CD8-positive, alpha-beta memory T cell (primary cell): ENCODE measurements around the gene WDR12. TPM values are rescaled to one million over a fixed set of nuclear protein-coding genes. Genes with fewer than 3 reads are reported as not detected.

Experiments used
- CTCF ChIA-PET: fragments of 350-600 bp; sonication (Branson Sonifier 250); formaldehyde crosslinking; loops from one replicate; lab custom pipeline; 2021; ENCODE audit warnings: antibody characterized with exemption; lab: Charles Lee
- POLR2A ChIA-PET: fragments of 350-600 bp; sonication (Branson Sonifier 250); formaldehyde crosslinking; loops from one replicate; lab custom pipeline; 2021; ENCODE audit warnings: antibody characterized with exemption; lab: Charles Lee
- DNase-seq, 5 donors: peaks; one replicate each; pipeline versions ENCODE4 v3.0.0 to v3.0.0-alpha.2; 2020 to 2022; ENCODE audit warnings: mixed read lengths in 1 of 5
- H3K27ac ChIP-seq: one replicate; pipeline ENCODE4 v1.7.0; 2013; ENCODE audit warnings: low read depth, mild to moderate bottlenecking, low read length, moderate library complexity
- H3K27me3 ChIP-seq: 2 replicates; pipeline ENCODE4 v1.7.0; 2013; ENCODE audit warnings: low read length, mild to moderate bottlenecking; ENCODE audit not compliant: insufficient read depth, poor library complexity, severe bottlenecking
- H3K36me3 ChIP-seq: 2 replicates; pipeline ENCODE4 v1.7.0; 2013; ENCODE audit warnings: mild to moderate bottlenecking, low read length, moderate library complexity; ENCODE audit not compliant: insufficient read depth
- H3K4me1 ChIP-seq: 2 replicates; pipeline ENCODE4 v1.7.0; 2013; ENCODE audit warnings: mild to moderate bottlenecking, low read length, moderate library complexity; ENCODE audit not compliant: insufficient read depth
- H3K4me3 ChIP-seq: 2 replicates; pipeline ENCODE4 v1.7.0; 2013; ENCODE audit warnings: mild to moderate bottlenecking, low read length
- H3K9me3 ChIP-seq: 2 replicates; pipeline ENCODE4 v1.7.0; 2013; ENCODE audit warnings: mild to moderate bottlenecking, low read length
- H3K27ac Mint-ChIP-seq, 8 donors: one replicate each; pipeline ENCODE4 v1.8.0; 2020 to 2021; ENCODE audit warnings: mixed read lengths in 8 of 8, mild to moderate bottlenecking in 6 of 8, inconsistent platforms in 3 of 8, moderate library complexity in 3 of 8
- H3K27me3 Mint-ChIP-seq, 2 donors: one replicate each; pipeline ENCODE4 v1.8.0; 2020 to 2021; ENCODE audit warnings: mixed read lengths in 2 of 2, mild to moderate bottlenecking in 1 of 2, moderate library complexity in 1 of 2
- H3K36me3 Mint-ChIP-seq, 3 donors: one replicate each; pipeline ENCODE4 v1.8.0; 2020 to 2021; ENCODE audit warnings: mixed read lengths in 3 of 3, inconsistent platforms in 1 of 3, mild to moderate bottlenecking in 1 of 3
- H3K4me1 Mint-ChIP-seq, 3 donors: one replicate each; pipeline ENCODE4 v1.8.0; 2020 to 2021; ENCODE audit warnings: mixed read lengths in 3 of 3, inconsistent platforms in 1 of 3, mild to moderate bottlenecking in 1 of 3
- H3K4me3 Mint-ChIP-seq, 7 donors: one replicate each; pipeline ENCODE4 v1.8.0; 2020 to 2021; ENCODE audit warnings: mixed read lengths in 7 of 7, mild to moderate bottlenecking in 6 of 7, moderate library complexity in 4 of 7, inconsistent platforms in 2 of 7
- H3K9me3 Mint-ChIP-seq, 5 donors: one replicate each; pipeline ENCODE4 v1.8.0; 2020 to 2022; ENCODE audit warnings: mixed read lengths in 5 of 5, mild to moderate bottlenecking in 3 of 5, moderate library complexity in 2 of 5, inconsistent platforms in 1 of 5
- polyA plus RNA-seq: library from polyadenylated mRNA; unstranded; fragments of 300-500 nt; fragmentation: Illumina TruSeq; gene quantifications from one replicate; pipeline ENCODE4 v1.2.3, GENCODE V29; 2021
- total RNA-seq, 2 experiments: library from RNA; stranded (reverse); gene quantifications; one replicate each; pipeline ENCODE4 v1.2.3, GENCODE V29; 2021

Gene WDR12
- total and polyA plus RNA-seq, 3 experiments from 2014 or later = 23.7 to 132 (median 129) TPM

- POLR2A ChIA-PET = no interaction called here
- DNase-seq = no peak
- no peaks in the 10 kb centered on the region for H3K27me3 Mint-ChIP-seq
- H3K27me3 ChIP-seq = no peaks in the 10 kb centered on the region
- no peaks in the 10 kb centered on the region for H3K9me3 ChIP-seq
- H3K4me1 Mint-ChIP-seq = no peaks in the 10 kb centered on the region
- H3K27ac Mint-ChIP-seq = no peak overlapping the region
- H3K36me3 ChIP-seq = no peaks in the 10 kb centered on the region
- H3K4me1 ChIP-seq = no peaks in the 10 kb centered on the region
- CTCF ChIA-PET = no interaction called here
- no peaks in the 10 kb centered on the region for H3K9me3 Mint-ChIP-seq
- H3K27ac ChIP-seq = no peak overlapping the region
- peaks cover 0 to 3% (median 0%) of the 10 kb centered on the region in 3 donors for H3K36me3 Mint-ChIP-seq
- H3K4me3 Mint-ChIP-seq = no peak overlapping the region
- no peak overlapping the region for H3K4me3 ChIP-seq
Measured at GRCh38 chr2:202824901-202825300, 86.6 kb downstream of the WDR12 start.

Other genes with a start within 250 kb of the WDR12 start
- gene ICA1L, start 39.9 kb downstream of the WDR12 start, total RNA-seq = 1 to 10 TPM; 4.6 to 4.7 TPM
- gene ICA1L, start 39.9 kb downstream of the WDR12 start, polyA plus RNA-seq = 2.3 TPM
- 1 to 10 TPM; 4.2 to 5.5 TPM for gene CARF, start 602 bp upstream of the WDR12 start, total RNA-seq
- gene CARF, start 602 bp upstream of the WDR12 start, polyA plus RNA-seq = 3.1 TPM
- 10 to 100 TPM in 1 of 2 experiments, 1 to 10 TPM in 1; 8.6 to 10.1 TPM for gene NBEAL1, start 103.2 kb upstream of the WDR12 start, total RNA-seq
- 8.5 TPM for gene NBEAL1, start 103.2 kb upstream of the WDR12 start, polyA plus RNA-seq